ENCODE measurements around the gene REST.

REST gene

GRCh38 chr4:56977321-56978012, 69.8 kb downstream of the REST start, which contains the start of gene NOA1:
Gene NOA1, minus strand, starts transcription at chr4:56977606. Its CDS starts 21 bp downstream, at chr4:56977585.
- peak; percentile 93 for DNase-seq

DNA sequence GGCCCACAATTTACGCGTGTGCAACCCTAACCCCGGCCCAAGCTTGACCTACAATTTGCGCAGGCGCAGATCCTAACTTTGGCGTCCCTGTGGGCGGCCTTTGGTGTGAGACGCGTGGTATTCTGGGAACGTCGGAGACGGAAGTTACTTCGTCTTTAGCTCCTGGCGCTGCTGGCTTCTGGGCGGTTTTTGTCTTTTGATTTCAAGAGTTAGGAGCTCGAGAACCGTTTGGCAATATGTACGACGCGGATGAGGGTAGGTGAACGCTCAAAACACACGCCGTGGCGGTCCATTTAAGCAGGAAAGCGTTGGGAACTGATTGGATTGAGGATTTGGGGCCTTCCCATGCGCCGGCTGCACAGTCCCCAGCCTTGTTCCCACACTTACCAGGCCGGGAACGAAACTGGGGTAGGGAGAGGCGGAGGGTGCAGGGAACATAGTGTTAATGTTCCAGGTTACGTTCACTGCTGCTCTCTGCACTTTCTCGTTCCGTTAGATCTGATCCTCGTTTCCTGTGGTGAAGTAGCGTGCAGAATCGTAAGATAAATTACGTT, 71.1 kb downstream of the REST start, which contains the start of gene POLR2B:
Gene POLR2B, plus strand, starts transcription at position 147 of the 554 bp plus-strand sequence. Its CDS starts 90 bp downstream, at position 237.
- peak; percentile 83 for DNase-seq

GRCh38 chr4:56979421-56980072, 71.8 kb downstream of the REST start:
- DNase-seq = peak; percentile 40

DNA sequence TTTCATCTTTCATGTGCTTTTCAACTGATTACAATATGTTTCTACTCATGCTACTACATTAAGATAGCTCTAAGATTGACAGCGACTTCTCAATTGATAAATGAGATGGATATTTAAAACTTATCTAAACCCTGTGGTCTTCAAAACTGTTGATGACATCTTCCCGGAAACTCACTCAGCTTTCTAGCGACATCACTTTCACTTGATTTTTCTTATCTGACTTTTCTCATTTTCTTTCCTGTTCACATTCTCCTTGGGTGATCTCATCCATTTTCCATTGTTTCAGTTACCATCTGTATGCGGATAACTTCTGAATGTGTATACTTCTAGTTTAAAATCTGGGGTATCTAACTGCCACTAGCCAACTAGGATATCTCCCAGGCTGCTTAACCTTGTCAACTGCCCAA, 74.1 kb downstream of the REST start:
- DNase-seq = no peak

- DNase-seq = no peak
These were observed 78.5 kb downstream of the REST start for GRCh38 chr4:56986192-56986591.

- no peak for DNase-seq
These were observed 79.3 kb downstream of the REST start for GRCh38 chr4:56986952-56987351.

GRCh38 chr4:56990109-56990905, 82.6 kb downstream of the REST start:
- DNase-seq = no peak

GRCh38 chr4:56995525-56995924, 87.8 kb downstream of the REST start:
- no peak for DNase-seq

GRCh38 chr4:56999751-57000150, 92.1 kb downstream of the REST start:
- DNase-seq = no peak

GRCh38 chr4:57013543-57014120, 105.9 kb downstream of the REST start:
- DNase-seq = no peak
